T-cell (primary cell): ENCODE data around the gene LGALS12. TPM values are rescaled to one million over a fixed set of nuclear protein-coding genes. Genes with fewer than 3 reads are reported as not detected.
A peak's percentile ranks its signal among the peaks of the same experiment; 100 is the strongest.
"Not testable (repeated sequence)": the region's sequence is repeated elsewhere in the genome, so short reads cannot be mapped to it uniquely, and the experiment has no call there.

ENCODE experiments used
- ATAC-seq, 4 experiments: fragments of 200-7000 bp in 3 of 4; fragments of 150-1000 bp in 1 of 4; cut with Tn5 transposase; replicated peaks in 1 of 4; 1 replicate in 3 of 4; 2 replicates in 1 of 4; pipeline ENCODE4 v1.10.0; 2021; ENCODE audit warnings: moderate library complexity in 3 of 4, mild to moderate bottlenecking in 2 of 4, moderate number of reproducible peaks in 1 of 4
- CTCF ChIA-PET, 2 donors: fragments of 300-600 bp; sonication (Branson Sonifier 250); formaldehyde crosslinking; loops; one replicate each; lab custom pipeline; 2022; ENCODE audit warnings: antibody characterized with exemption in 2 of 2; lab: Charles Lee
- POLR2A ChIA-PET, 2 donors: fragments of 300-600 bp; sonication (Branson Sonifier 250); formaldehyde crosslinking; loops; one replicate each; lab custom pipeline; 2022; ENCODE audit warnings: antibody characterized with exemption in 2 of 2; lab: Charles Lee
- DNase-seq, 35 experiments: peaks; one replicate each; pipeline versions ENCODE4 v3.0.0 to v3.0.0-alpha.2; 2013 to 2023
- H3K27ac ChIP-seq: one replicate; pipeline ENCODE4 v1.5.1; 2013; ENCODE audit warnings: low read length
- H3K27me3 ChIP-seq, 2 experiments: replicated peaks in 1 of 2; 1 replicate in 1 of 2; 2 replicates in 1 of 2; pipeline versions ENCODE4 v1.6.1 to v1.7.0; 2013; ENCODE audit warnings: low read length in 1 of 2, mixed read lengths in 1 of 2; ENCODE audit not compliant: control insufficient read depth in 2 of 2, insufficient read depth in 2 of 2; ENCODE audit errors: extremely low read depth in 1 of 2
- H3K36me3 ChIP-seq, 2 donors: 1 replicate in 1 of 2; 2 replicates in 1 of 2; pipeline versions ENCODE4 v1.6.1 to v1.7.0; 2013; ENCODE audit warnings: low read length in 1 of 2; ENCODE audit not compliant: control insufficient read depth in 2 of 2, insufficient read depth in 1 of 2; ENCODE audit errors: extremely low read depth in 1 of 2
- H3K4me1 ChIP-seq, 2 experiments: 1 replicate in 1 of 2; 2 replicates in 1 of 2; pipeline versions ENCODE4 v1.6.1 to v1.7.0; 2013; ENCODE audit warnings: low read length in 2 of 2, mixed read lengths in 1 of 2; ENCODE audit not compliant: insufficient read depth in 2 of 2, control insufficient read depth in 1 of 2; ENCODE audit errors: extremely low read depth in 1 of 2
- H3K4me3 ChIP-seq, 2 donors: 1 replicate in 1 of 2; 2 replicates in 1 of 2; pipeline versions ENCODE4 v1.5.1 to v1.7.0; 2013; ENCODE audit warnings: mild to moderate bottlenecking in 2 of 2, low read length in 1 of 2, moderate library complexity in 1 of 2; ENCODE audit not compliant: control insufficient read depth in 1 of 2; ENCODE audit errors: extremely low read depth in 1 of 2
- H3K9me3 ChIP-seq: 2 replicates; pipeline ENCODE4 v1.7.0; 2013
- H3K27ac Mint-ChIP-seq, 2 donors: one replicate each; pipeline ENCODE4 v1.8.0; 2020 to 2021; ENCODE audit warnings: mild to moderate bottlenecking in 2 of 2, mixed read lengths in 2 of 2
- H3K27me3 Mint-ChIP-seq, 2 donors: one replicate each; pipeline ENCODE4 v1.8.0; 2021 to 2022; ENCODE audit warnings: mixed read lengths in 2 of 2
- H3K36me3 Mint-ChIP-seq: one replicate; pipeline ENCODE4 v1.8.0; 2021; ENCODE audit warnings: mixed read lengths
- H3K4me1 Mint-ChIP-seq, 3 donors: one replicate each; pipeline ENCODE4 v1.8.0; 2020 to 2022; ENCODE audit warnings: mixed read lengths in 3 of 3, mild to moderate bottlenecking in 1 of 3
- H3K4me3 Mint-ChIP-seq, 3 donors: one replicate each; pipeline ENCODE4 v1.8.0; 2020 to 2022; ENCODE audit warnings: mild to moderate bottlenecking in 3 of 3, mixed read lengths in 3 of 3, moderate library complexity in 3 of 3
- H3K9me3 Mint-ChIP-seq, 3 donors: one replicate each; pipeline ENCODE4 v1.8.0; 2020 to 2022; ENCODE audit warnings: mixed read lengths in 3 of 3
- WGBS: methylation state at CpG from one replicate; pipeline ENCODE4 v1.1.5; 2013; ENCODE audit warnings: missing lambda C conversion rate; ENCODE audit not compliant: insufficient coverage; 5-methylcytosine and 5-hydroxymethylcytosine counted together
- total RNA-seq, 35 experiments: library from RNA in 6 of 35; stranded (reverse) in 6 of 35; fragments of 120-200 nt in 1 of 35; gene quantifications; one replicate each; pipeline versions ENCODE4 v1.2.1 to v1.2.4 and lab custom pipeline; 2013 to 2026

LGALS12 gene
- total RNA-seq, 5 donors from 2014 or later (not counting 1 experiment from before 2014, with no cell fraction given): not detected

GRCh38 chr11:63527667-63528066 lies 21.8 kb downstream of the LGALS12 start:
- WGBS: 80% methylated on average over 1 of the region's 2 CpGs
- POLR2A ChIA-PET: no interaction called here
- H3K27ac Mint-ChIP-seq: no peak overlapping the region
- DNase-seq (no peak), ATAC-seq (no peak)
- no peak overlapping the region for H3K4me3 Mint-ChIP-seq
- CTCF ChIA-PET: interaction anchor here in 1 of 2 donors (0.8 kb wide), 1 partner anchor 56 kb away, joined by 3 read pairs; no protein-coding TSS in a partner anchor
- H3K4me1 Mint-ChIP-seq: peaks cover 38 to 44% (median 43%) of the 10 kb centered on the region in 3 donors
- H3K27ac ChIP-seq: no peak overlapping the region
- H3K4me3 ChIP-seq: no peak overlapping the region
- H3K27me3 ChIP-seq: no peaks in the 10 kb centered on the region
- no peaks in the 10 kb centered on the region for H3K36me3 Mint-ChIP-seq
- H3K27me3 Mint-ChIP-seq: no peaks in the 10 kb centered on the region
- H3K36me3 ChIP-seq: no peaks in the 10 kb centered on the region
- H3K9me3 ChIP-seq: no peaks in the 10 kb centered on the region
- H3K9me3 Mint-ChIP-seq: no peaks in the 10 kb centered on the region
- peaks cover 21 to 28% of the 10 kb centered on the region in 2 experiments for H3K4me1 ChIP-seq

DNA sequence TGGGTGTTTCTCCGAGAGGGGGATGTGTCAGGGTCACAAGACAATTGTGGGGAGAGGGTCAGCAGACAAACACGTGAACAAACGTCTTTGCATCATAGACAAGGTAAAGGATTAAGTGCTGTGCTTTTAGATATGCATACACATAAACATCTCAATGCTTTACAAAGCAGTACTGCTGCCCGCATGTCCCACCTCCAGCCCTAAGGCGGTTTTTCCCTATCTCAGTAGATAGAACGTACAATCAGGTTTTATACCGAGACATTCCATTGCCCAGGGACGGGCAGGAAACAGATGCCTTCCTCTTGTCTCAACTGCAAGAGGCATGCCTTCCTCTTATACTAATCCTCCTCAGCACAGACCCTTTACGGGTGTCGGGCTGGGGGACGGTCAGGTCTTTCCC lies 22.3 kb downstream of the LGALS12 start:
- H3K27me3 ChIP-seq, H3K27ac ChIP-seq, POLR2A ChIA-PET, ATAC-seq, DNase-seq, H3K27me3 Mint-ChIP-seq, H3K9me3 ChIP-seq, H3K9me3 Mint-ChIP-seq, H3K36me3 Mint-ChIP-seq, H3K36me3 ChIP-seq, H3K27ac Mint-ChIP-seq, H3K4me3 ChIP-seq, CTCF ChIA-PET, H3K4me3 Mint-ChIP-seq: not testable (repeated sequence)
- peaks cover 26 to 33% of the 10 kb centered on the region in 2 experiments for H3K4me1 ChIP-seq
- peaks cover 43 to 49% (median 48%) of the 10 kb centered on the region in 3 donors for H3K4me1 Mint-ChIP-seq
- WGBS: no CpG with 5 or more reads among the region's 11 CpGs

DNA sequence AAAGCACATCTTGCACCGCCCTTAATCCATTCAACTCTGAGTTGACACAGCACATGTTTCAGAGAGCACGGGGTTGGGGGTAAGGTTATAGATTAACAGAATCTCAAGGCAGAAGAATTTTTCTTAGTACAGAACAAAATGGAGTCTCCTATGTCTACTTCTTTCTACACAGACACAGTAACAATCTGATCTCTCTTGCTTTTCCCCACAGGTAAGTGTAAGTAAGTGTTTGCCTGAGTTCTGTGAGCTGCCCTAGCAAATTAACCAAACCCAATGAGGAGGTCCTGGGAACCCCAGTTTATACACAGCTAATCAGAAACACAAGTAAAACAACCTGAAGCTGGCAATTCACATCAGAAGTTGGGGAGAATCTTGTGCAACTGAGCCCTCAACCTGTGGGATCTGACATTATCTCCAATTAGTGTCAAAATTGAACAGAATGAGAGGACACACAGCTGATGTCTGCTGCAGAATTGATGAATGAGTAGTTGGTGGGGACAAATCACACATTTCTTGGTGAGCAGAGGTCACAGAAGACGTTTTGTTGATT lies 22.9 kb downstream of the LGALS12 start:
- POLR2A ChIA-PET, H3K9me3 Mint-ChIP-seq, H3K4me3 ChIP-seq, H3K27ac ChIP-seq, H3K36me3 ChIP-seq, H3K36me3 Mint-ChIP-seq, DNase-seq, ATAC-seq, H3K9me3 ChIP-seq, H3K27me3 Mint-ChIP-seq, H3K27me3 ChIP-seq: not testable (repeated sequence)
- peak overlapping the region in 1 of 3 donors; percentile 40 for H3K4me3 Mint-ChIP-seq
- peak overlapping the region; percentile 89 to 92 for H3K27ac Mint-ChIP-seq
- CTCF ChIA-PET: interaction anchor here in 1 of 2 donors (1.4 kb wide), 1 partner anchor 11 kb away, joined by 4 read pairs; no protein-coding TSS in a partner anchor
- peaks cover 49 to 55% (median 55%) of the 10 kb centered on the region in 3 donors for H3K4me1 Mint-ChIP-seq
- WGBS: 100% methylated on average over 1 of the region's 3 CpGs
- H3K4me1 ChIP-seq: peaks cover 30 to 39% of the 10 kb centered on the region in 2 experiments

GRCh38 chr11:63529373-63529772 lies 23.5 kb downstream of the LGALS12 start:
- ChIA-PET CTCF (interaction anchor here in 1 of 2 donors (0.6 to 1.4 kb wide), 4 partner anchors 11 to 92 kb away, joined by 3 to 4 read pairs (median 4); no protein-coding TSS in a partner anchor), POLR2A (interaction anchor here (0.6 to 0.7 kb wide), 2 partner anchors 14 to 980 kb away, joined by 3 to 4 read pairs; no protein-coding TSS in a partner anchor)

GRCh38 chr11:63530021-63530420 lies 24.1 kb downstream of the LGALS12 start:
- Histone ChIP-seq H3K9me3 (no peaks in the 10 kb centered on the region), H3K27me3 (no peaks in the 10 kb centered on the region), H3K4me3 (no peak overlapping the region), H3K4me1 (peaks cover 33 to 51% of the 10 kb centered on the region in 2 experiments), H3K36me3 (no peaks in the 10 kb centered on the region), H3K27ac (peak overlapping the region; percentile 9)
- ATAC-seq (no peak), DNase-seq (no peak)
- Mint-ChIP-seq H3K27ac (peak overlapping the region; percentile 89 to 92), H3K4me3 (peak overlapping the region in 1 of 3 donors; percentile 40), H3K4me1 (peaks cover 60 to 66% (median 64%) of the 10 kb centered on the region in 3 donors), H3K36me3 (no peaks in the 10 kb centered on the region), H3K9me3 (no peaks in the 10 kb centered on the region), H3K27me3 (no peaks in the 10 kb centered on the region)
- POLR2A ChIA-PET: interaction anchor here in 1 of 2 donors (0.7 kb wide), 1 partner anchor 980 kb away, joined by 3 read pairs; no protein-coding TSS in a partner anchor
- CTCF ChIA-PET: interaction anchor here in 1 of 2 donors (0.6 to 1.4 kb wide), 3 partner anchors 12 to 91 kb away, joined by 3 to 4 read pairs (median 4); no protein-coding TSS in a partner anchor
- no CpG with 5 or more reads among the region's 2 CpGs for WGBS

More at GRCh38 chr11:63529373-63529772, 23.5 kb downstream of the LGALS12 start:
- DNase-seq, H3K9me3 Mint-ChIP-seq, H3K36me3 ChIP-seq, ATAC-seq, H3K4me3 ChIP-seq, H3K36me3 Mint-ChIP-seq, H3K9me3 ChIP-seq, H3K27me3 ChIP-seq, H3K27me3 Mint-ChIP-seq: not testable (repeated sequence)
- WGBS: 81% methylated on average over 4 of the region's 6 CpGs
- Histone ChIP-seq H3K4me1 (peaks cover 33 to 45% of the 10 kb centered on the region in 2 experiments), H3K27ac (peak overlapping the region; percentile 9)
- peaks cover 55 to 61% (median 61%) of the 10 kb centered on the region in 3 donors for H3K4me1 Mint-ChIP-seq
- H3K4me3 Mint-ChIP-seq: peak overlapping the region in 1 of 3 donors; percentile 40
- peak overlapping the region; percentile 89 to 92 for H3K27ac Mint-ChIP-seq

DNA sequence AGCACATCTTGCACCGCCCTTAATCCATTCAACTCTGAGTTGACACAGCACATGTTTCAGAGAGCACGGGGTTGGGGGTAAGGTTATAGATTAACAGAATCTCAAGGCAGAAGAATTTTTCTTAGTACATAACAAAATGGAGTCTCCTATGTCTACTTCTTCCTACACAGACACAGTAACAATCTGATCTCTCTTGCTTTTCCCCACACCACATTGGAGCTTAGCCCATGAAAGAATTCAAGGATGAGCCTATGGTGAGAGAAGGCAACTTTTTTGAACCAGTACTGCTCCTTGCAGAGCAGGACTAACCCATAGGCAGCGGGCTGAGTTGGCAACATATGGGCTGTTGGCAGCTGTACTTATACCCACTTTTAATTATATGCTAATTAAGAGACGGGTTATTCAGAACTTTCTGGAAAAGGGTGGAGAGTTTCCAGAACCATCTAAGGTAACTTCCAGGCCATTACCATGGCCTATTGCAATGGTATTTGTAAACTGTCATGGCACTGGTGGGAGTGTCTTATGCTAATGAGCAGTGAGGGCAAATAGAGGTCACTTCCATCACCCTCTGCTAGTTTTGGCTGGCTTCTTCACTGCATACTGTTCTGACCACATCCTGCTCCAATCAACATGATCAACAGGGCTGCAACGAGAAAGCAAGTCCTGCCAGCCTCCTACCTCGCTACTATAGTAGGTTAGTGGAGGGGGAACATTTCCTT lies 25.3 kb downstream of the LGALS12 start:
- H3K27ac Mint-ChIP-seq: peak overlapping the region; percentile 86 to 94
- peaks cover 40 to 63% of the 10 kb centered on the region in 2 experiments for H3K4me1 ChIP-seq
- not testable (repeated sequence) for H3K27me3 Mint-ChIP-seq, H3K9me3 ChIP-seq, H3K36me3 ChIP-seq, H3K27me3 ChIP-seq, H3K36me3 Mint-ChIP-seq, H3K9me3 Mint-ChIP-seq
- H3K4me3 ChIP-seq: peak overlapping the region in 1 of 2 donors; percentile 50
- CTCF ChIA-PET: interaction anchor here in 1 of 2 donors (0.5 to 1.5 kb wide), 2 partner anchors 8 to 52 kb away, joined by 4 read pairs; no protein-coding TSS in a partner anchor
- POLR2A ChIA-PET: interaction anchor here (0.9 to 1.2 kb wide), 2 partner anchors 22 to 35 kb away, joined by 3 to 4 read pairs; no protein-coding TSS in a partner anchor
- ATAC-seq: peak; percentile 96 to 99 (median 98)
- peak in 33 of 35 experiments; percentile 37 to 87 (median 69) for DNase-seq
- H3K27ac ChIP-seq: peak overlapping the region; percentile 77
- no CpG with 5 or more reads among the region's 6 CpGs for WGBS
- peaks cover 72 to 78% (median 76%) of the 10 kb centered on the region in 3 donors for H3K4me1 Mint-ChIP-seq
- H3K4me3 Mint-ChIP-seq: peak overlapping the region; percentile 42 to 72 (median 65)
